ENCODE results near the gene BPIFB6.
"Not testable (repeated sequence)": the region's sequence is repeated elsewhere in the genome, so short reads cannot be mapped to it uniquely, and the experiment has no call there.

Gene BPIFB6

DNA sequence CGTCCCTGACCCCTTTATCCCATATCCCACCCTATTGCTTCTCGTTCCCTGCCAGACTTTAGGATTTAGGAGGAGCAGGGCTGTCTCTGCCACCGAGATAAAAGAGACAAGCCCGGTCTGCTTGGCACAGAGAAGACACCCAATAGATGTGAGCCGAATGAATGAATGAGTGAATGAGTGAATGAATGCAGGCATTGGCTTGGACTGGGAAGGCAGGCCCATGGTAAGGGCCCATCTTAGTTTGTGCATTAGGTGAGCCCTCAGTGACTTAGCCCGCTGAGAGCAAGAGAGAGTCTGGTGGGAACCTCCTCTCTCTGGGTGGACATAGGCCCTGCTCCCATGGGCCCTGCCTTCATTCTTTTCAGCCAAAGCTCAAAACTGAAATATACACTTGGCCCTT is 879 bp upstream of the BPIFB6 start:
- DNase-seq, result no peak

DNA sequence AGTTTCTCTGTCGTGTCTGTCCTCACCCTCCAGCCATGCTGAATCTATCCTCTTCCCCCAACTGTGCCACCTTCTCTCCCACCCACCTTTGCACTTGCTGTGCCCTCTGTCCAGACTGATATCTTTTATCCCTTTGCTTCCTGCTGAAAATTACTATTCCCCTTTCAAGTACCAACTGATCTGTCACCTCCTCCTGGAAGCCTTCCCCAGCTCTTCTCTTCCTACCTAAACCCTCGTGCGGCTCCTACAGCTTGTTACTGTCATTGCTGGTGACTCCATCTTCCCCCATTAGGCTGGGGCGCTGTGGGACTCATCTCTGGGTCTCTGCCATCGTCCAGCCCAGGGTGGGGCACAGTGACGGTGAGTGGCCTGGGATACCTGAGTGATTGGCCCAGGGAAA is 1.1 kb downstream of the BPIFB6 start:
- DNase-seq, result no peak

DNA sequence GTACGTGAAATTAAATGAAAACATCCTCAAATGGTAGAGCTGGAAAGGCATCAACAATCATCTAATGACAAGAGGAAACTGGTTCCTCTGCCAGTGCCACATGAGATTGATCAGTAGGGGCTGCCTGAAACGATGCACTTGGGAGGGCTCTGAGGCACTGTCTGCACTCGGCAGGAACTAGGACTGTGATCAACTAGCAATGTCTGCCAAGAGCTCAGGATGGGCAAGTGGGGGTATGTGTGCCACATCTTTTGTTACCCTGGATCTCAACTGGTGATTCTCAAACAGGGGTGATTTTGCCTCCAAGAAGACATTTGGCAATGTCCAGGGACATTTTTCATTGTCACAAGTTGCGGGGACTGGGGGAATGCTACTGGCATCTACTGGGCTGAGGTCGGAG is 1.9 kb downstream of the BPIFB6 start:
- no peak for DNase-seq

DNA sequence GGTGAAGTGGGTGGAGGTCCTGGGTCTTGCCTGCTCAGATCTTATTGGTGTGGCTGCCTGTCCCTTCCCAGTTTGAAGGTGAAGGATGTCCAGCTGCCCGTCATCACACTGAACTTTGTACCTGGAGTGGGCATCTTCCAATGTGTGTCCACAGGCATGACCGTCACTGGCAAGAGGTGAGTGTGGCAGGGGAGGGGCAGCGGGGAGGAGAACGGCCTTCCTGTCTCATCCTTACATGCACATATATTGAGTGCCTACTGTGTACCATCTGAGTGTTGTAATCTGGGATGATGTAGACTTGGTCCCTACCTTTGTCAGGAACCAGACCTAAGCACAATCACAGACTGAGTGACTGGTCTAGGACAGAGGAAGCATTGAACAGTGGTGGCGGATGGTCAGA is 2.7 kb downstream of the BPIFB6 start:
- DNase-seq, result no peak

DNA sequence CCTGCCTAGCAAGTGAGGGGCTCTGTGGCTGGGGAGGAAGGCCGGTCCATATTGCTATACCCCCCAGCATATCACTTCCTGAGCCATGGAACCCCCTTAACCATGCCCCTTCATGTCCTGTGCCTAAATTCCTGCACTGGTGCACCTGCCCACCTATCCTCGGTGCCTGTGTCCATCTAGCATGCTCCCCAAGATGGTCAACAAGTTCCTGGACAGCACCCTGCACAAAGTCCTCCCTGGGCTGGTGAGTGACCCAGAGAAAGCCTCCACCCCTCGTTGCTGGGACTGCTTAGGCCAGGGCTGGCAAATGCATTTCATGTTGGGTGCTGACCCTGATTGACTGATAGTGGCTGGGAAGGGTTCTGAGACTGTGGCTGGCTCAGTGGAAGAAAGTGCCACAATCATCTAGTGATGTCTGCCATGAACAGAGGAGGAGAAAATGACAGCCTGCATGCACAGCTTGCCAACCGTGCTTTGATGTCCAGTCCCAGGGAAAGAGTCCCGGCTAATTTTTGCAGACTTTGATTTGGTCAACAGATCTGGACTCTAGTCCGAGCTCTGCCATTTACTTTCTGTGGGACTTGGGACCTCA is 3.5 kb downstream of the BPIFB6 start:
- DNase-seq, result no peak

DNA sequence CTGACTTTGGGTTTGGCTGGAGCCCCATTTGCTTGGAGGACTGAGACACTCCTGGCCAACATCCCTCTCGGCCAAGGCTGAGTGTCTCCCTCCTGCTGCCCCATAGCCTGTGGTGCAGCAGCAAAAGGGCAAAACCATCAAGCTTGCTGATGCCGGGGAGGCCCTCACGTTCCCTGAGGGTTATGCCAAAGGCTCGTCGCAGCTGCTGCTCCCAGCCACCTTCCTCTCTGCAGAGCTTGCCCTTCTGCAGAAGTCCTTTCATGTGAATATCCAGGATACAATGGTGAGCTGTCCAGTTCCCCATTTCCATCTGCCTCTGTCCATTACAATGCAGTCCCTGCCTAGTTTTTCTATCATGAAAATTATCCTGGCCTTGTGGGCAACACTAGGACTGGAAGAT is 6.0 kb downstream of the BPIFB6 start:
- no peak for DNase-seq

DNA sequence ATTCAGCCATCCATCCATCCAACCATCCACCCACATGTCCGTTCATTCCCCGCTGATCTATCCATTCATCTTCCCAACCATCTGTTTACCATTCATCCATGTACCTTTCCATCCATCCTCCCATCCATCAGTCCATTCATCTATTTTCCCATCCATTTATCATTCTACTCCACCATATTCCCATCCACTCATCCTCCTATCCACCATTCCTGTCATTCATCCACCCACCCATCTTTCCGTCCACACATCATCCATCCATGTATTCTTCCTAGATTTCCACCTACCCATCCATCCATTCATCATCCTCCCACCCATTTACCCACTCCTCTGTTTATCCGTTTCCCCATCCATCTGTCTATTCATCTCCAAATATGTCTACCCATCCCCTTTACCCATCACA is 6.8 kb downstream of the BPIFB6 start:
- DNase-seq, result no peak

DNA sequence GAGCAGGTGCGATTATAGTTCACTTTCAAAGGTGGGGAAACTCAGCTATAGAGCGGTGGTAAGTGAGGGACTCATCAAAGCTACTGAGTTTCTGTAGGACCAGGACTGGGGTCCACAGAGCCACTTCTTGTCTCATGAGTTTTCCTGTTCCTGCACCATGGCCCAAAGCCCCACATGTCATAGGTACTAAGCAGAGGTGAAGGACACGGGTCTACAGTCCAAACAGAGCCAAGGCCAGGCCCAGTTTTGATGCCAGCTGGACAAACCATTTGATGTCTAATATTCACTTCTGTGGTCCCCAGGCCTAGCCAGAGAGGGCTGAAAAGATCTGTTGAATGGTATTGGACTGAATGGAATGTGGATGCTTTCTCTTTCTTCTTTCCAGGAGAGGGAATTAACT is 11.0 kb downstream of the BPIFB6 start:
- no peak for DNase-seq

DNA sequence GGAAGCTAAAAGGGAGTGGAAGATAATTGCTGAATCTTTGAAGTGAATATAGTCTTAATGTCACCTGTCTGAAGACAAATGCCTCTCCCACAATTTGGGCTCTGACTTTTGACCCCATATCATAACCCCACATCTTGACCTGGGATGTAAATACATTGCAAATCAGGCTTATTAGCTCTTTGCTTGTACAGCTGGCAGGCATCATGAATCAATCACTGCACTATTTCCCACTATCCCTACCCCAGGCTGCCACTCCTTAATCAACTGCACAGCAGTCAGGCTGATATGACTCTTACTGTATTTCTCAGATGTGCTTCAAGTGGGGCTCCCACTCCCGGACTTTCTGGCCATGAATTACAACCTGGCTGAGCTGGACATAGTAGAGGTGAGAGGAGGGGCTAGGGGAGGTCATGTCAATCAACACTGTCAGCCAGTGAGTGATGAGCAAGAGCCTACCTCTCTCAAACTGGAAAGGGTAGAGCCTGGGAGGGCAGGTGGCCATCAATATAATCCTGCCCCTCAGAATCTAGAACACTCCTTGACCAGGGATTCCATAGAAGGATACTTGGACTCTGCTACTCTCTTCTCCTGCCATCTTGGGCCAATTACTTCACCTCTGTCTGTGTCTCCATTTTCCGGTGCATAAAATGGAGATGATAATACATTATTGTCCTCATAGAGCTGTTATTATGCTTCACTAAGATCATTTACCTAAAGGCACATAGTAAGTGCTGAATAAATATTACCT is 11.7 kb downstream of the BPIFB6 start:
- DNase-seq, result no peak

DNA sequence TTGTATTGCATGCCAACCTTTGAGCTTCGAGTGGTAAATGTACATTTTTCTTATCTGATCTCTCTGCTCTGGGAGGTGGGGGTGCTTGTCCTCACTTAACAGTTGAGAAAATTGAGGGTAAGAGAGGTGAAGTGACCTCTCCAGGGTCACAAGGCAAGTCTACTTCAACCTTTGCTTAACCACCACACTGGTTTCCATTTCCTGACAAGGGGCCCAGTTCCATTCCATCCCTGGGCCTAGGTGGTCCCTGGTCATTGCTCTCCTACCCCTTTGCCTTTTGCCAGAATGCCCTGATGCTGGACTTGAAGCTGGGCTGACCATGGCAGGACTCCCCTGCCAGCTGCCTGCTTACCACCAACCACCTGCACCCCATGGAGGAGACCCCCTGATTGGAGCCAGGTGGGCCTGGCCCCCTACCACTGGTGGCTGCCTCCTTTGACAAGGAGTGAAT is 12.3 kb downstream of the BPIFB6 start:
- no peak for DNase-seq

DNA sequence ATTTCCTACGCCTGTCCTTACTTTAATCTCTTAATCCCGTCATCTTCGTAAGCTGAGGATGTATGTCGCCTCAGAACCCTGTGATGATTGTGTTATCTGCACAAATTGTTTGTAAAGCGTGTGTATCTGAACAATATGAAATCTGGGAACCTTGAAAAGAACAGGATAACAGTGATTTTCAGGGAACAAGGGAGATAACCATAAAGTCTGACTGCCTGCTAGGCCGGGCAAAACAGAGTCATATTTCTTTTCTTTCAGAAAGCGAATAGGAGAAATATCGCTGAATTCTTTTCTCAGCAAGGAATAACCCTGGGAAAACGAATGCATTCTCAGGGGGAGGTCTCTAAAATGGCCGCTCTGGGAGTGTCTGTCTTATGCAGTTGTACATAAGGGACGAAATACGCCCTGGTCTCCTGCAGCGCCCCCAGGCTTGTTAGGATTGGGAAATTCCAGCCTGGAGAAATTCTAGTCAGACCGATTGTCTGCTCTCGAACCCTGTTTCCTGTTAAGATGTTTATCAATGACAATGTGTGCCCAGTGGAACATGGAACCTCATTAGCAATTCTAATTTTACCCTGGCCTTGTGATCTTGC is 13.8 kb downstream of the BPIFB6 start:
- not testable (repeated sequence) for DNase-seq

DNA sequence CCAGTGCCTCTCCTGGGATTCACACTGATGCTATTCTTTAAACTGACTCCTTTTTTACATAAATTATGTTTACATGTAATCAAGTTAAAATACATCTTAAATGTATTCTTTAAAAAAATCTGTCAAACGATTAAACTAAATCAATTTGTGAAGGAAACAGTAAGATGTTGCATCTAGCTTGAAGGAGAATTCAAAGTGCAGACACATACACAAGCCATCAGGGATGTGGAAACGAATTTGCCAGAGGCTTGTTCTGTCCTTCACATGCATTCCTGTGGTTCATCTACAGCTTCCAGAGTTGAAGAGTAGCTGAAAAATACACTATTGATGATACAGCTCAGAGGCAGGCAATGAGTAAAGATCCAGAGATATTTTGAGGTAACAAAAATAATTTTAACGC is 15.0 kb downstream of the BPIFB6 start:
- DNase-seq, result no peak

DNA sequence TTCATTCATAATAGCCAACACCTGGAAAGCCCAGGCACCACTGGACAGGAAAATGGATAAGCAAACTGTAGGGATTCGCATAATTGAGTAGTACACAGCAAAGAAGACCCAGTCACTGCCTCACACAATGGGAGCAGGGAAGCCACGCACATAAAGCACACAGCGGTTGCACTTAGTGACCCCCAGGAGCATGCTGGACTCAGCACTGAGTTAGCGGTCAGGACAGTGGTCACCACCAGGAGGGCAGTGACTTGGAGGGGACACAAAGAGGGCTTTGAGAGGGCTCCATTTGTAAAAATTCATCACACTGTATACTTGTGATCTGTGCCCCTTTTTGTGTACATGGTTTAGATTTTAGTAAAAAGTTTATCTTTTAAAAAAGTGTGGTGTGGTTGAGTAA is 19.9 kb downstream of the BPIFB6 start:
- DNase-seq, result no peak

DNA sequence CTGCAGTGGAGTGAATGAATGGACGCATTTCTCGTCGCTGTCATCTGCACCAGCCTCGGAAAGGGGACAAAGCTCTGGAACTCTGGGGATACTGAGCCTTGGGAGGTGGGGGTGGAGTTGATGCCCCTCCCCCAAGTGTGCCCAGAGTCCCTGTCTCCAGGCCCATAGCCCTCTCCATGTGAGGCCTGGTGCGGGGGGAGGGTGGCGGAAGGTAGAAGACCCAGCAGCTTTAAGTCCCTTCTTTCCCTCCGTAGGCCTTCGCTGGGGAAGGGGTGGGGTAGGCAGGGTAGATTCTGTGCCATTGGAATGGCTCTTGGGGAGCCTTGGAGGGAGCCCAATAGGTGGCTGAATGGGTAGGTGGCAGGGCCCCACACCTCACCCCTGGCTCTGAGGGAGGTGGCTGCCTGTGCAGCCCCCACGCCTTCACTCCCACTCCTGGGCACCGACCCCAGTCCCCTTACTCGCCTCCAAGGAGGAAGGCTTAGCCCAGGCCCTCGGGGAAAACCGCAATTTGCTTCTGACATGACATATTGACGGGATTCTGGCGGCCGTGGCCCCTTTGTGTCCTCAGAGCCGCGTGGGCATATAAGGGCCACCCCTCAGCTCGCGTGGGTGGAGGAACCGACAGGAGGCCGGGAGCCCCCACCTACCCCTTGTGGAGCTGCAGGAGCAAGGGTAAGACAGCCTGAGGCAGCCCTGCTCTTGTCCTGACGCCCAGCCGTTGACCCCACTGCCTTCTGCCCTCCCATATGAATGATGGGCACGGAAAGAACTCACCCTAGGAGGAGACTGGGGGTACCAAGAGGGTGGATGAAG is 22.1 kb downstream of the BPIFB6 start, which contains the start of gene BPIFB3:
BPIFB3 (plus strand) TSS at position 613 of the 816 bp plus-strand sequence. CDS start 1,533 bp downstream, outside the sequence.
- DNase-seq, result no peak

DNA sequence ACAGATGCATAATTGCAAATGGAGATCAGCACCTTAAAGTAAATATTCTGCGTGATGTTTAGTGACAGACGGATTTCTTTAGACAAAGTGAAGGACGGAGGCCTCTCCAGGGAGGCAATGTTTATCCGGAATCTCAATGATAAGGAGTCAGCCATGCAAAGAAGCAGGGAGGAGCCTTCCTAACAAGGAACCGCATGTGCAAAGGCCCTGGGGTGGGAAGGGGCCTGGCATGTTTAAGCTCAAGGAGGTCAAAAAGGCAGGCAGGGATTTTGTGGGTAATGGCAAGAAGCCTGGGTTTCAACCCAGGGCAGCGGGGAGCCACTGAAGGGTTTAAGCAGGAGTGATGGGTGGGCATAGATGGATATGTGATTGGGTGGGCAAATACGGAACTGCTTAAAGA is 22.9 kb downstream of the BPIFB6 start:
- DNase-seq, result no peak

DNA sequence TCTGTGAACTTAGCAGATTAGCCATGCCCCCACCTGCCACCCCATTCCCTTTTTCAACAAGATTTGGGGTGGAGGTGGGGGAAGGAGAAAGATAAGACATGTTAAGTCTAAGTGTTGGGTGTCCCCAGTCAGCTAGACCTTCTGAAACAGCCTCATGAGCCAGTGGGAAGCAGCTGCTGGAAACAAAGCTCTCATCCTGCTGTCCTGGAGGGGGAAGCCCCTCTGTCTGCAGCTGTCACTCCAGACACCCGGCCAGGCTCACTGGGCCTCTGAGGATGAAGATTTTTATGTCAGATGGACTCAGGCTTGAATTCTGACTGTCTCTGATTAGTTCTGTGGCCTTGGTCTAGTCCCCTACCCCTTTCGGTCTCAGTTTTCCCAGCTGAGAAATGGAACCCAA is 23.3 kb downstream of the BPIFB6 start:
- DNase-seq, result no peak

DNA sequence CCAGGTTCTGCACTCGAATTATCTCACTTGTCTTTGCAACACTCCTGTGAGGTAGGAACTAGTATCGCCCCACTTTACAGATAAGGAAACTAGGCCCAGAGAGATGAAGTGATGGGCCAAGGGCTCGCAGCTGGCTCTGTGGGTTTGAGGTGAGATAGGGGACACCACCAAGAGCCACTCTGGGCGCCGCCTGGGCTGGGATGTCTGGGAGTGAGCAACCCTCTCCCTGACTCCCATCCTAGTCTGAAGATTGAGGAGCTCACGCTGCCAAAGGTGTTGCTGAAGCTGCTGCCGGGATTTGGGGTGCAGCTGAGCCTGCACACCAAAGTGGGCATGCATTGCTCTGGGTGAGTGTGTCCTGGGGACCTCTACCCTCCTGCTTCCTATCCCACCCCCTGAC is 27.7 kb downstream of the BPIFB6 start:
- no peak for DNase-seq

DNA sequence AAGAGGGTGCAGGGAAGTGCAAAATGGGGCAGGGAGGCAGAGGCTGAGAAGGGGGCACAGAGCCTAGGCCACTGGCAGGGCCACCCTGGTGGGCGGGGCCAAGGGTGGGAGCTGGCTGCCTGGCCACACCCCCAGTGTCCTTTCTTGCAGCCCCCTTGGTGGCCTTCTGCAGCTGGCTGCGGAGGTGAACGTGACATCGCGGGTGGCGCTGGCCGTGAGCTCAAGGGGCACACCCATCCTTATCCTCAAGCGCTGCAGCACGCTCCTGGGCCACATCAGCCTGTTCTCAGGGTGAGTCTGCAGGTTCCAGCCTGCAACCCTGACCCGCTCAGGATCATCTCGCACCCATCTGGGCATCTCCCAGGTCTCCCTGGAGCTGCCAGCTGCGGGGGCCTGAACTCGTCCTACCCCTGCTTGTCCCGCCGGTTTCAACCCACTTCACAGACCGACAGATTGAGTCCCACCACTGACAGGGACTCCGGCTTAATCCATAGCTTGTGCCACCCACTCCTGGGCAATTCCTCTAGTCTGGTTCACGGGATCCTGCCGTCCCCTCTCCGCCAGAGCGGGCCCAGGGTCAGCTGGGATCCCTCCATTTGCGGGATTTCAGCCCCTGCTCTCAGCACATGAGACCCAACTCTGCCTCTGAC is 28.4 kb downstream of the BPIFB6 start:
- no peak for DNase-seq

DNA sequence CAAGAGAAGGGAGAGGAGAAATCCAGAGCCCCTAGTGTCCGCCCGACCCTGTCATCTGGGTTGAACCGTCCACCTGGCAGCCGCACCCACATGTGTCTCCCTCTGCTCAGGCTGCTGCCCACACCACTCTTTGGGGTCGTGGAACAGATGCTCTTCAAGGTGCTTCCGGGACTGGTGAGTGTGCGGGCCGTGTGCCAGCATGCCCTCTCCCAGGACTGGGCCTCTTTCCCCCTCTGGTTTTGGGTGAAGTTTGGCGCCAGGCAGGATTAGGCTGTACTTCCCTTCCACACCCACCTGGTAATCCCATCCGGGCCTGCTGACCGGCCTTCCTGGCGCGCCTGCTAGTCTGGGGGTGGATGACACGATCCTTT is 30.2 kb downstream of the BPIFB6 start:
- DNase-seq, result no peak

DNA sequence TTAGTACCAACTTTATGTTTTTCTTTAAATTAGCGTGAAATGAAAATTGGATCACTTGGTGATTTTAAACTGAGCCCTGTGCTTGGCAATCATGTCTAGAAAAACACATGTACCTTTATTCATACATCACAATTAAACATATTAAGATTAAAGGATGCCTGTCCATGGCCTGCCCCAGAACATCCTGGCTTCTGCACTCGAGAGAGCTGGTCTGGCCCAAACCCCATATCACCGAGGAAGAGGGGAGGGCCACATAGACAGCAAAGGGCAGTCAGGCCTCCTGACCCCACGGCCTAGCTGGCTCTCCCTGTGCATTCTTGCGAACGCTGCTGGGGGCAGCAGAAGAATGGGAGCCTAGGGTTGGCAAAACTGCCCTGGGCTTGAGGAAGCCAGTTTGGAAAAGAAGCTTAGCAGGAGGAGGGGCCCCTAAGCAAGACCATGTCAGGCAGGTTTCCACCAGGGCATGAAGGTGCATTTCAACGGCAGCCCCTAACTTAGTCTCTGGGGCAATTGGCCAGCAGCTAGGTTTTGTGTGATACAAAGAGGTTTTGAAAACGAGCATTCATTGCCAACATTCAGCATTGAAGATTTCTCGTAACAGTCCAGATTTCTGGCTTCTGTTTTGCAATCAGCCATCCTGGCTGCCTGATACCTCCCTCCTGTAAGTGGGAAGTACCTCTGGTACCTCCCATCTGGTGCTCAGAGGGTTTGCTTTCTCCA is 30.8 kb downstream of the BPIFB6 start:
- no peak for DNase-seq

DNA sequence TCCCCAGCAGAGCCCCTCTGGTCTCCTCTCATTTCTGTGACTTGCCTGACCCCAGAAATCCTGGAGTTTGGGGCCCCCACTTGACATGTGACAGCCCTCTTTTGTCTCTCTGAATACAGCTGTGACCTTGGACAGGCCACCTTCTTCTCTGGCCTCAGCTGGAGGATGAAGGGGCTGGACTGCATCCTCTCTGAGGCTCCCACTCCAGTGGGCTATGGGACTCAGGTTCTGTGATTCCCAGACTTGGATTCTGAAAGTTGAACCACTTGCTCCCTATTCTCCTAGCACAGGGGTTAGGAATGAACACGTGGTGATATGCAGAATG is 31.3 kb downstream of the BPIFB6 start:
- DNase-seq, result no peak

DNA sequence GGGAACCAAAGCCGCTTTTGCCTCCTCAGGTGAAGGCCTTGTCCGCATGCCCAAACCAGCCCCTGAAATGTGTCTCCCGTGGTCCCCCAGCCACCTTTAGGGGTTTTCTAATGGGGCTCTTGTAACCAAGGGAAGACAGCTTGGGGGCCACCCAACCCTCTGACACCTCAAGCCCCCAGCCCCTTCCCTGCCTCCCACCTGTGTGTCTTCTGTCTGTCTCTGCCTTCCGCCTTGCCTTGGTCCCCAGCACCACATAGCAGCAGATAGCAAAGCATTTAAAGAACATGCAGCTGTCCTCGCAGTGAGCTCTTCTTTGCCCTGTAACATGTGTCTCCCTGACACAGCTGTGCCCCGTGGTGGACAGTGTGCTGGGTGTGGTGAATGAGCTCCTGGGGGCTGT is 31.8 kb downstream of the BPIFB6 start:
- DNase-seq, result no peak
